GM21515 (cell line): ENCODE results near the gene NSUN4.

Experiments
- ATAC-seq: cut with Tn5 transposase; IDR thresholded peaks from one replicate; pipeline ENCODE4 v1.9.1; 2021; ENCODE audit not compliant: unreplicated experiment

The NSUN4 gene

GRCh38 chr1:46404482-46405196, 64.0 kb downstream of the NSUN4 start:
- ATAC-seq, result no peak

- no peak for ATAC-seq
Measured at GRCh38 chr1:46405197-46405555, 64.6 kb downstream of the NSUN4 start.

GRCh38 chr1:46405724-46406123, 65.1 kb downstream of the NSUN4 start:
- ATAC-seq, result no peak

GRCh38 chr1:46406881-46407608, 66.4 kb downstream of the NSUN4 start:
- no peak for ATAC-seq

- no peak for ATAC-seq
Measured at GRCh38 chr1:46407636-46408035, 67.0 kb downstream of the NSUN4 start.

GRCh38 chr1:46408356-46409062, 67.9 kb downstream of the NSUN4 start:
- no peak for ATAC-seq

GRCh38 chr1:46409063-46409372, 68.4 kb downstream of the NSUN4 start:
- no peak for ATAC-seq

GRCh38 chr1:46410156-46411009, 69.8 kb downstream of the NSUN4 start:
- no peak for ATAC-seq

- no peak for ATAC-seq
Measured at GRCh38 chr1:46411010-46411405, 70.4 kb downstream of the NSUN4 start.
